Measurements from ENCODE around the gene SQOR. TPM values are rescaled to one million over a fixed set of nuclear protein-coding genes. Genes with fewer than 3 reads are reported as not detected.

The SQOR gene
- total RNA-seq, 3 donors from 2014 or later (not counting 1 experiment from before 2014, with no cell fraction given): 22.8 to 36.5 (median 29.9) TPM

- H3K27ac ChIP-seq (ENCODE audit: low read length): no peak overlapping the region
- Mint-ChIP-seq H3K4me1 (peaks cover 0 to 6% of the 10 kb centered on the region in 2 donors), H3K4me3 (no peak overlapping the region), H3K36me3 (no peaks in the 10 kb centered on the region), H3K27ac (peak overlapping the region in 1 of 2 donors; percentile 25), H3K9me3 (no peaks in the 10 kb centered on the region), H3K27me3 (ENCODE audit: low read depth in 2 of 2) (no peaks in the 10 kb centered on the region)
- 100% methylated on average over 1 of the region's 1 CpG for WGBS (ENCODE audit: insufficient coverage)
- H3K4me1 ChIP-seq (ENCODE audit: control insufficient read depth, insufficient read depth, low read length): peaks cover 4% of the 10 kb centered on the region
- DNase-seq (no peak), ATAC-seq (no peak)
- intact Hi-C loops (cut with micrococcal nuclease): no loop called here
- H3K36me3 ChIP-seq (ENCODE audit: control insufficient read depth, insufficient read depth, low read length): peaks cover 18% of the 10 kb centered on the region
- no peak overlapping the region for H3K4me3 ChIP-seq (ENCODE audit: low read length)
- no peaks in the 10 kb centered on the region for H3K9me3 ChIP-seq (ENCODE audit: control insufficient read depth, insufficient read depth, low read length)
- TF ChIP-seq CTCF (IDR thresholded peaks at IDR 0.05): no peak
- no peaks in the 10 kb centered on the region for H3K27me3 ChIP-seq (ENCODE audit: control insufficient read depth, insufficient read depth, low read length)
Observed at GRCh38 chr15:45606841-45607240, 28.0 kb upstream of the SQOR start.

- intact Hi-C loops (cut with micrococcal nuclease): no loop called here
- Histone ChIP-seq H3K4me1 (ENCODE audit: control insufficient read depth, insufficient read depth, low read length) (no peaks in the 10 kb centered on the region), H3K4me3 (ENCODE audit: low read length) (no peak overlapping the region), H3K27me3 (ENCODE audit: control insufficient read depth, insufficient read depth, low read length) (no peaks in the 10 kb centered on the region), H3K36me3 (ENCODE audit: control insufficient read depth, insufficient read depth, low read length) (peaks cover 12% of the 10 kb centered on the region), H3K9me3 (ENCODE audit: control insufficient read depth, insufficient read depth, low read length) (no peaks in the 10 kb centered on the region), H3K27ac (ENCODE audit: low read length) (no peak overlapping the region)
- DNase-seq: peak in 1 of 2 donors; percentile 41
- Mint-ChIP-seq H3K27ac (no peak overlapping the region), H3K4me3 (no peak overlapping the region), H3K9me3 (no peaks in the 10 kb centered on the region), H3K27me3 (ENCODE audit: low read depth in 2 of 2) (no peaks in the 10 kb centered on the region), H3K4me1 (no peaks in the 10 kb centered on the region), H3K36me3 (no peaks in the 10 kb centered on the region)
- TF ChIP-seq CTCF (IDR thresholded peaks at IDR 0.05): peak; percentile 40
- ATAC-seq: no peak
- WGBS (ENCODE audit: insufficient coverage): 17% methylated on average over 1 of the region's 4 CpGs
Observed at GRCh38 chr15:45611305-45611704, 23.5 kb upstream of the SQOR start.

DNA sequence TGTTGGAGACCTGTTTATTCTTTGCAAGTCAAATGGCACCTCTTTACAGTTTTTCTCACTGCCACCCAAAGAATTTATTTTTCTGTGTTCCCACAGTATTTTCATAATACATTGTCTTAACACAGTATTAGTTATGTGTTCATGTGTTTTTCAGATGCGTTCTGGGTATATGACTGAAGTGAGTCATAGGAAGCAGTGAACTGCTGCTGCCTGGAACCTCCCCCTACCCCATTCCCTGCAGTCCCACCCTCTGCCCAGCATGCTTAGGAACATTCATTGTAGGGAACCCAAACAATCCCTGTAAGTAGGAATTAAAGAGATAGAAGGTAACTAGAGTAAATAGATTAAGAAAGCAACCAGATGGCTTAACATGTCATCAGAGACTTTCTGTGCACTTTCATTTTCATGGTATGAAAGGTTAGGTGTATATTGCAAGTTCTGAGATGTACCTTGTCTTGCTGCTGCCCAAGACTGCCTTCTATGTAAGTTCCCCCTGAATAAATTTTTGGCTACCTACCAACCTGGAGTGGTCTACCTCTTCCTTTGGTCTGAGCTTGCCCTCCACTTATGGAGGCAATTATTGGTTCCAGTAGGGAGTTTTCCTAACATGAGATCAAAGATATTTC lies 21.9 kb upstream of the SQOR start:
- no peak overlapping the region for H3K4me3 ChIP-seq (ENCODE audit: low read length)
- ATAC-seq (no peak), DNase-seq (no peak)
- H3K4me1 Mint-ChIP-seq: no peaks in the 10 kb centered on the region
- H3K4me3 Mint-ChIP-seq: no peak overlapping the region
- no peak for TF ChIP-seq CTCF (IDR thresholded peaks at IDR 0.05)
- no peak overlapping the region for H3K27ac ChIP-seq (ENCODE audit: low read length)
- H3K27ac Mint-ChIP-seq: no peak overlapping the region
- peaks cover 4% of the 10 kb centered on the region for H3K36me3 ChIP-seq (ENCODE audit: control insufficient read depth, insufficient read depth, low read length)
- no peaks in the 10 kb centered on the region for H3K9me3 ChIP-seq (ENCODE audit: control insufficient read depth, insufficient read depth, low read length)
- H3K27me3 ChIP-seq (ENCODE audit: control insufficient read depth, insufficient read depth, low read length): no peaks in the 10 kb centered on the region
- H3K27me3 Mint-ChIP-seq (ENCODE audit: low read depth in 2 of 2): no peaks in the 10 kb centered on the region
- no CpG with 5 or more reads among the region's 1 CpG for WGBS (ENCODE audit: insufficient coverage)
- no peaks in the 10 kb centered on the region for H3K36me3 Mint-ChIP-seq
- H3K4me1 ChIP-seq (ENCODE audit: control insufficient read depth, insufficient read depth, low read length): no peaks in the 10 kb centered on the region
- no peaks in the 10 kb centered on the region for H3K9me3 Mint-ChIP-seq
- intact Hi-C loops (cut with micrococcal nuclease): no loop called here

- Histone ChIP-seq H3K4me1 (ENCODE audit: control insufficient read depth, insufficient read depth, low read length) (no peaks in the 10 kb centered on the region), H3K27ac (ENCODE audit: low read length) (no peak overlapping the region), H3K4me3 (ENCODE audit: low read length) (no peak overlapping the region), H3K9me3 (ENCODE audit: control insufficient read depth, insufficient read depth, low read length) (no peaks in the 10 kb centered on the region), H3K36me3 (ENCODE audit: control insufficient read depth, insufficient read depth, low read length) (no peaks in the 10 kb centered on the region), H3K27me3 (ENCODE audit: control insufficient read depth, insufficient read depth, low read length) (no peaks in the 10 kb centered on the region)
- DNase-seq (no peak), ATAC-seq (no peak)
- TF ChIP-seq CTCF (IDR thresholded peaks at IDR 0.05): no peak
- no peaks in the 10 kb centered on the region for H3K9me3 Mint-ChIP-seq
- 96% methylated on average over 3 of the region's 3 CpGs for WGBS (ENCODE audit: insufficient coverage)
- H3K27ac Mint-ChIP-seq: no peak overlapping the region
- no peaks in the 10 kb centered on the region for H3K36me3 Mint-ChIP-seq
- intact Hi-C loops (cut with micrococcal nuclease): no loop called here
- H3K4me3 Mint-ChIP-seq: no peak overlapping the region
- H3K4me1 Mint-ChIP-seq: no peaks in the 10 kb centered on the region
- no peaks in the 10 kb centered on the region for H3K27me3 Mint-ChIP-seq (ENCODE audit: low read depth in 2 of 2)
Observed at GRCh38 chr15:45616901-45617323, 17.9 kb upstream of the SQOR start.

All from natural killer cell (primary cell).